Measurements from ENCODE around the gene PAX8.

The PAX8 gene

DNA sequence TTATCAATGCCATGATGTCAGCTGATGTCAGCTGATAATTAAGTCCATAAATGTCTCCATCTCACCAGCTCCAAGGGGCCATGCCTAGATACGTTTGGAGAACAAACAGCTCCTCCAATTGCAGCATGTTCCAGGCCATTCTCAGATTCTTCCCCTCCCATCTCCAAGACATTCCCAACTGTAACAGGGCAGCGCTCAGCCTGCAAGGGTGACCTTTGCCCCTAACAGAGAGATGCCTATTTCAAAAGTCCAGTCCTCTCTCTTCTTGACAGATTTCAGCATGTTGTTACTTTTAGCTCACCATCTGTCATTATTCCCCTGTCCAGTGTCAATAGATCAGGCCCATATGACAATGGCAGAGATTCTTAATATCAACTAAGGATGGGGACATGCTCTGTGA lies 95.0 kb downstream of the PAX8 start:
- Histone ChIP-seq H3K4me3 (replicated peaks; ENCODE audit: low read depth, low read length) (no peak overlapping the region), H3K36me3 (ENCODE audit: control insufficient read depth, insufficient read depth, low read length) (peaks cover 53% of the 10 kb centered on the region), H3K27me3 (replicated peaks; ENCODE audit: control insufficient read depth, insufficient read depth, low read length) (no peaks in the 10 kb centered on the region)
- no peak for TF ChIP-seq CTCF (IDR thresholded peaks at IDR 0.05; ENCODE audit: insufficient read depth, low read length, poor library complexity, severe bottlenecking)
- DNase-seq (ENCODE audit: extremely low read depth, insufficient read length): no peak

GRCh38 chr2:113183264-113183663 lies 95.5 kb downstream of the PAX8 start:
- TF ChIP-seq CTCF (IDR thresholded peaks at IDR 0.05; ENCODE audit: insufficient read depth, low read length, poor library complexity, severe bottlenecking): no peak
- no peak overlapping the region for H3K4me3 ChIP-seq (replicated peaks; ENCODE audit: low read depth, low read length)
- DNase-seq (ENCODE audit: extremely low read depth, insufficient read length): no peak
- no peaks in the 10 kb centered on the region for H3K27me3 ChIP-seq (replicated peaks; ENCODE audit: control insufficient read depth, insufficient read depth, low read length)
- H3K36me3 ChIP-seq (ENCODE audit: control insufficient read depth, insufficient read depth, low read length): peaks cover 54% of the 10 kb centered on the region

DNA sequence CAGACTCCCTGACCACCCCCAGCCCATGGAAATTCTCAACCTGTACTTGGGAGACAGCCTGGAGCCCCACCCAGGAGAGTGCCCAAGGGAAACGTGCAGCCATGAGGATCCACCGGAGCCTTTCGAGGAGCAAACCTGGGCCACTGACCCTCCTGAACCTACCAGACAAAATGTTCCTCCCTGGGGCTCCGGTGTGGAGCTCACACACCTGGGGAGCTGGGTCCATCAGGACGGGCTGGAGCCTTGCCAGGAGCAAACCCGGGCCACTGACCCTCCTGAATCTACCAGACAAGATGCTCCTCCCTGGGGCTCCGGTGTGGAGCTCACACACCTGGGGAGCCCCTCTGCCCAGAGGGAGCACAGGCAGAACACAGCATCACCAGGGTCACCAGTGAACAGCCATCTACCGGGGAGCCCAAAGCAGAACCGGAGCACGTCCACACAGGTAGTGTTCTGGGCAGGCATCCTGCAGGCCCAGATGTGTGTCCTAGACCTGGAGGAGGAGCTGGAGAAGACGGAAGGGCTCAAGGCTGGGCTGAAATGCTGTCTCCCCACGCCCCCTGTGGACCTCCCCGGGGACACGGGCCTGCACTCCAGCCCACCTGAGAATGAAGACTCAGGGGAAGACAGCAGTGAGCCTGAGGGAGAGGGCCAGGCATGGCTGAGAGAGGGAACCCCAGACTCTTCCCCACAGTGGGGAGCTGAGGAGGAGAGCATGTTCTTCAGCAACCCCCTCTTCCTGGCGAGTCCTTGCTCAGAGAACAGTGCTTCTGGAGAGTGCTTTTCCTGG lies 96.1 kb downstream of the PAX8 start:
- no peak for DNase-seq (ENCODE audit: extremely low read depth, insufficient read length)

GRCh38 chr2:113181258-113182051 lies 97.3 kb downstream of the PAX8 start:
- no peak for DNase-seq (ENCODE audit: extremely low read depth, insufficient read length)
- Histone ChIP-seq H3K36me3 (ENCODE audit: control insufficient read depth, insufficient read depth, low read length) (peaks cover 43% of the 10 kb centered on the region), H3K4me3 (replicated peaks; ENCODE audit: low read depth, low read length) (no peak overlapping the region), H3K27me3 (replicated peaks; ENCODE audit: control insufficient read depth, insufficient read depth, low read length) (no peaks in the 10 kb centered on the region)
- TF ChIP-seq CTCF (IDR thresholded peaks at IDR 0.05; ENCODE audit: insufficient read depth, low read length, poor library complexity, severe bottlenecking): no peak

More for the DNA sequence above, 96.1 kb downstream of the PAX8 start:
- TF ChIP-seq CTCF (IDR thresholded peaks at IDR 0.05; ENCODE audit: insufficient read depth, low read length, poor library complexity, severe bottlenecking): no peak
- Histone ChIP-seq H3K27me3 (replicated peaks; ENCODE audit: control insufficient read depth, insufficient read depth, low read length) (no peaks in the 10 kb centered on the region), H3K36me3 (ENCODE audit: control insufficient read depth, insufficient read depth, low read length) (peaks cover 52% of the 10 kb centered on the region), H3K4me3 (replicated peaks; ENCODE audit: low read depth, low read length) (no peak overlapping the region)

DNA sequence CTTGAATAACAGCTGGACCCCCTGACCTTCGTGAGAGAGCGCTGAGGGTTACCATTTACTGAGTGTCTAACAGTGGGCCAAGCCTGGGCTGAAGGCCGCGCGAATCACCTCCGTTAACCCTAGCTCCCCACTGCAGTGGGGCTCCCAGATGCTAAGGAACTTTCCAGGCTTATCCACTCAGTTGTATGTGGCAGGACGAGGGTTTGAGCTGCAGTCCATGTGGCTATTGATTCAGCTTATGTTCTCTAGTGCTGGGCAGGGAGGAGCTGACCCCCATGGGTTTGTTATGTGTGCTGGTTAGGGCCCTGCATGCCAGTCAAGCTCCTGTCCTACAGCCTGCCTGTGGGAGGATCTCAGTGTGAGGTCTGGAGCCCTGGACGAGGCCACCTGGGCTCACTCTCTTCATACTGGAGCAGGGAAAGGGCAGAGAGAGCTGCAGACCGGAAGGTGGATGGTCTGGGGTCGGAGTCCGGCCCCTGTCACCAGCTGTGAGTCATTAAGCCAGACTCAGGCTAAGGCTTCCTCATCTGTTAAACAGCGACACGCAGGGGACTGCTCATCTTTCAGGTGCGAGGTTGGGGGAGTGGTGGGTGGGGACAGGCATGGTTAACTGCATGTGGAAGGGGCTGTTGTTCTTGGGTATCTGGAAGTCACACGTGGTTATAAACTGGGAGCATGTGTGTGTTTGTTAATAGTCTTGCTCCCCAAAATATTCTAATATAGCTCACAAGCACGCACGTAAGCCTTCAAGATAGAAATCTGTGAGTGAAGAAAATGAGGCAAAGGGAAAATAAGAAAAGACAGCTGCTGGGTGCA lies 98.4 kb downstream of the PAX8 start:
- Histone ChIP-seq H3K27me3 (replicated peaks; ENCODE audit: control insufficient read depth, insufficient read depth, low read length) (no peaks in the 10 kb centered on the region), H3K36me3 (ENCODE audit: control insufficient read depth, insufficient read depth, low read length) (peaks cover 37% of the 10 kb centered on the region), H3K4me3 (replicated peaks; ENCODE audit: low read depth, low read length) (no peak overlapping the region)
- DNase-seq (ENCODE audit: extremely low read depth, insufficient read length): no peak
- no peak for TF ChIP-seq CTCF (IDR thresholded peaks at IDR 0.05; ENCODE audit: insufficient read depth, low read length, poor library complexity, severe bottlenecking)
